GM12875 (cell line): ENCODE measurements around the gene STYK1.

Experiments used
- H3K4me3 ChIP-seq: one replicate; pipeline ENCODE4 v1.5.1; 2011; ENCODE audit warnings: low read depth, low read length, control low read depth
- TF ChIP-seq, protein P1 (sequence below): IDR thresholded peaks from 2 replicates; pipeline ENCODE4 v1.5.1; 2011; ENCODE audit warnings: low read depth, mild to moderate bottlenecking, control low read depth, inconsistent platforms, low read length, moderate library complexity, borderline replicate concordance; ENCODE audit not compliant: insufficient read depth

The STYK1 gene

DNA sequence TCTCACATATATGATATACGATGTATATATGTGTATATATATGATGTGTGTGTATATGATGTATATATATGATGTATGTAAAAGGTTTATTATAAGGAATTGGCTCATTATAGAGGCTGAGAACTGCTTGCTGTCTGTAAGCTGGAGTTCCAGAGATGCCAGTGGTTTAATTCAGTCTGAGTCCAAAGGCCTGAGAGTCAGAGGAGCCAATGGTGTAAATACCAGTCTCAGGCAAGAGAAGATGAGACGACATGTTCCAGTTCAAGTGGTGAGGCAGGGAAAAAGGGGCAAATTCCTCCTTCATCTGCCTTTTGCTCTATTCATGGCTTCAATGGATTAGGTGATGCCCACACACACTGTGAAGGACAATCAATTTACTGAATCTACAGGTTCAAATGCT is 17.1 kb upstream of the STYK1 start:
- TF ChIP-seq, protein P1, sequence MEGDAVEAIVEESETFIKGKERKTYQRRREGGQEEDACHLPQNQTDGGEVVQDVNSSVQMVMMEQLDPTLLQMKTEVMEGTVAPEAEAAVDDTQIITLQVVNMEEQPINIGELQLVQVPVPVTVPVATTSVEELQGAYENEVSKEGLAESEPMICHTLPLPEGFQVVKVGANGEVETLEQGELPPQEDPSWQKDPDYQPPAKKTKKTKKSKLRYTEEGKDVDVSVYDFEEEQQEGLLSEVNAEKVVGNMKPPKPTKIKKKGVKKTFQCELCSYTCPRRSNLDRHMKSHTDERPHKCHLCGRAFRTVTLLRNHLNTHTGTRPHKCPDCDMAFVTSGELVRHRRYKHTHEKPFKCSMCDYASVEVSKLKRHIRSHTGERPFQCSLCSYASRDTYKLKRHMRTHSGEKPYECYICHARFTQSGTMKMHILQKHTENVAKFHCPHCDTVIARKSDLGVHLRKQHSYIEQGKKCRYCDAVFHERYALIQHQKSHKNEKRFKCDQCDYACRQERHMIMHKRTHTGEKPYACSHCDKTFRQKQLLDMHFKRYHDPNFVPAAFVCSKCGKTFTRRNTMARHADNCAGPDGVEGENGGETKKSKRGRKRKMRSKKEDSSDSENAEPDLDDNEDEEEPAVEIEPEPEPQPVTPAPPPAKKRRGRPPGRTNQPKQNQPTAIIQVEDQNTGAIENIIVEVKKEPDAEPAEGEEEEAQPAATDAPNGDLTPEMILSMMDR, result no peak

DNA sequence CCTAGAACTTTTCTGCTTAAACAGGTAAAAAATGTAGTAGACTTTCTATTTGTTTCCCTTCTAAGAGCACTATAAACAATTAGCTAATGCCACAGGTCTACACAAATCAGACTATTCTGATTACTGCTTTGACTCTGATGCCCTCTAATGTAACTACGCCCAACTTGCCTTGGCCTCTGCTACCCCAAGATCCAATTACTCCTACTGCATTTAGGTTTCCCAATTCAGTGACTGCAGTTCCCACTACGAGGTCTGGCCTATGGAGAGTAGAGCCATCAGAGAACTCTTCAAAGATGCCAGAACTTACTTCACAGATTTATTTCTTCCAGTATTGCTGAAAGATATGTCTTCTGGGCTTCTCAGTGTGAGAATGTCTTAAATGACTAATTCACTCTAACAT is 15.3 kb upstream of the STYK1 start:
- no peak overlapping the region for H3K4me3 ChIP-seq
- TF ChIP-seq, protein P1, result no peak

More for the DNA sequence above, 17.1 kb upstream of the STYK1 start:
- no peak overlapping the region for H3K4me3 ChIP-seq

DNA sequence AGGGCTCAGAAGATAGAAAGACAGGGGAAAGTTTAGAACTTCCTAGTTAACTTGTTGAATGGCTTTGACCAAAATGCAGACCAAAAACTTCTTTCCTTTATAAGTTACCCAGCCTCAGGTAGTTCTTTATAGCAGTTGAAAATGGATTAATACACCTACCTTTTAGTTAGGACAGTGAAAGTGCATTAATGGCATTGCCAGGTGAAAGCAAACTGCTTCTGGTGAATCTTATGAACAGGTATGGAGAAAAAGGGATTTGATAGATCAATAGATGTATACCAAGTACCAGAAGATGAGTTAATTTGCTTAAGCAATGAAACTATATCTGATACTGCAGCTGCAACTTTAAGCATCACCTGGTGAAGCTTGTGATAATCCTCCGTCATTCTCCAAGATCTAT is 14.2 kb upstream of the STYK1 start:
- TF ChIP-seq, protein P1, result no peak
- no peak overlapping the region for H3K4me3 ChIP-seq

DNA sequence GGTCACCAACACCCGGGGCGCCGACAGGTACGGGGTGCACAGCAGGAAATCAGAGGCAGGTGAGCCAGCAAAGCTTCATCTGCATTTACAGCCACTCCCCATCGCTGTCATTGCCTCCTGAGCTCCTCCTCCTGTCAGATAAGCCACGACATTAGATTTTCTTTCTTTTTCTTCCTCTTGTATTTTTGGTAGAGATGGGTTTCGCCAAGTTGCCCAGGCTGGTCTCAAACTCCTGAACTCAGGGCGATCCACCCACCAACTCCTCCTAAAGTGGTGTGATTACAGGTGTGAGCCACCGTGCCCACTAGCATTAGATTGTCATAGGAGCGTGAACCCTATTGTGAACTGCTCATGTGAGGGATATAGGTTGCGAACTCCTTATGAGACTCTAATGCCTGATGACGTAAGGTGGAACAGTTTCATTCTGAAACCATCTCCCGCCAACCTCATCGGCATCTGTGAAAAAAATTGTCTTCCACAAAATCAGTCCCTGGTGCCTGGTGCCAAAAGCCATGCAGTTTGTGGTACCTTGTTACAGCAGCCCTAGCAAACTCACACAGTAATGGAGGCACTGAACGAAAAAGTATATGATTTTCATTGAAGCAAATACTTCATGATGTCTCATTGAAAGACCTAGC is 1.5 kb downstream of the STYK1 start:
- TF ChIP-seq, protein P1, result no peak
- no peak overlapping the region for H3K4me3 ChIP-seq

DNA sequence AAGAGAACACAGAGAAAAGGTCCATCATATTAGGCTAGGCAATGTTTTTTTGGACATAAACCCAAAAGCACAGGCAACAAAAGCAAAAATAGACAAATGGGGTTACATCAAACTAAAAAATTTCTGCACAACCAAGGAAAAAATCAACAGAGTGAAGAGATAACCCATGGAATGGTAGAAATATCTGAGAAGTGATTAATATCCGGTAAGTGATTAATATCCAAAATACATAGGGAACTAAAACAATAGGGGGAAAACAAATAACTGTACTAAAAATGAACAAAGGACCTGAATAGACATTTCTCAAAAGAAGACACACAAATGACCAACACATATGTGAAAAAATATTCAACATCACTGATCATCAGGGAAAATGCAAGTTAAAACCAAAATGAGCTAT is 4.3 kb downstream of the STYK1 start:
- TF ChIP-seq, protein P1, result no peak
- H3K4me3 ChIP-seq, result no peak overlapping the region

DNA sequence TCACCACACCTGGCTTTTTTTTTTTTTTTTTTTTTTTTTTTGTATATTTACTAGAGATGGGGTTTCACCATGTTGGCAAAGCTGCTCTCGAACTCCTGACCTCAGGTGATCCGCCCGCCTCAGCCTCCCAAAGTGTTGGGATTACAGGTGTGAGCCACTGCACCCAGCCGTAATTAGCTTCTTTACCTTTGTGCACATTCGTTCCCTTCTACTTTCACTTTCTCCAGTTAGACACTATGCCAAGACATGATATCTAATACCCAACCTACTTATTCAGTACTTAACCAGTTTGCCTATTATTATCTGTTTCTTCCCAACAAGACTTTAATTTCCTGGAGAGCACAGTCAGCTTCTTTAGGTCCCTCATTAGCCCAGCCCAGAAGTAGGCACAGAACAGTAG is 5.3 kb downstream of the STYK1 start:
- H3K4me3 ChIP-seq, result no peak overlapping the region
- TF ChIP-seq, protein P1, result no peak

DNA sequence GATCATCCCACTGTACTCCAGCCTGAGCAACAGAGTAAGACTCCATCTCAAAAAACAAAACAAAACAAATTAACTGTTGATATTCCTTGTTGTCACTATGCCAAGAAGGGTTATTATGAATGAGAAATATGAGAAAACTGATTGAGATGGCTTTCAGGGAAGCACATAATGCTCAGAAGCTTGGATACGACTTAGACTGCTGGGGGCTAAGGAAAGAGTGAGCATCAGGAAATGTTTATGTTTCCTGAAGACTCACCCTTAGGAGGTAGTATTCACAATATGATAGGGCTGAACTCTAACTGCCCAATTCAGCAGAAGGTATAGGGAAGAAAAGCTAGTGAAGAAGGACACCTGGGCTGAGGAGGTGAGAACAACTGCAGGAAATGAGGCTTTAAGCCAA is 6.3 kb downstream of the STYK1 start:
- TF ChIP-seq, protein P1, result no peak
- no peak overlapping the region for H3K4me3 ChIP-seq
